ENCODE measurements around the gene PSORS1C2.

DNA sequence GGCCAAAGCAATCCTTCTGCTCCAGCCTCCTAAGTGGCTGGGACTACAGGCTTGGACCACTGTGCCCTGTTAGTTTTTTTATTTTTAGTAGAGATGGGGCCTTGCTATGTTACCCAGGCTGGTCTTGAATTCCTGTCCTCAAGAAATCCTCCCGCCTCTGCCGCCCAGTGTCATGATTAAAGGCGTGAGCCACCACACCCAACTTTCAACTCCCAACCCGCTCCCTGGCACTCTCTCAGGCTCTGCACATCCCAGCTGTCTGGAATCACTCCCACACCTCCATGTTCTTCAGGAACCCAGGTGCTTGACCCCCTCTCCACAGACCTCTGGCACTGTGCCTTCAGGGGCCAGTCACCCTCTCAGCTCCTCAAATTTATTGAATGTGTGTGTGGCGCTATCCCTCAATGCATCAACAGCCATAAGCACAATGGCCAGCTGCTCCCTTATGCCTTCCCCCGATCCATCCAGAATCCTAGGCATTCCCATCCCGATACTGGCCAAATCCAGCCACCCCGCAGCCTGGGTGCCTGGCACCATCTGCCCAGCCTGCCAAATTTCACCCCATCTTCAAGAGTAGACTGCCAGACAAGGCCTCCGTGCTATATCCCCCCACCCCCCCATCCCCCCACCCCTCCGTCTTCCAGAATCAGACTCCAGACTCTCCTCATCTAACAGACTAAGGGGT lies 32.3 kb upstream of the PSORS1C2 start:
- no peak for TF ChIP-seq CTCF (IDR thresholded peaks at IDR 0.05; ENCODE audit: insufficient read depth, low read depth, low read length)
- TF ChIP-seq EZH2 (IDR thresholded peaks at IDR 0.05; ENCODE audit: insufficient read depth, low read length), result no peak

Measured in astrocyte (in vitro differentiated cells and primary cell).